Measurements from ENCODE around the gene TTC34.

The TTC34 gene, protein sequence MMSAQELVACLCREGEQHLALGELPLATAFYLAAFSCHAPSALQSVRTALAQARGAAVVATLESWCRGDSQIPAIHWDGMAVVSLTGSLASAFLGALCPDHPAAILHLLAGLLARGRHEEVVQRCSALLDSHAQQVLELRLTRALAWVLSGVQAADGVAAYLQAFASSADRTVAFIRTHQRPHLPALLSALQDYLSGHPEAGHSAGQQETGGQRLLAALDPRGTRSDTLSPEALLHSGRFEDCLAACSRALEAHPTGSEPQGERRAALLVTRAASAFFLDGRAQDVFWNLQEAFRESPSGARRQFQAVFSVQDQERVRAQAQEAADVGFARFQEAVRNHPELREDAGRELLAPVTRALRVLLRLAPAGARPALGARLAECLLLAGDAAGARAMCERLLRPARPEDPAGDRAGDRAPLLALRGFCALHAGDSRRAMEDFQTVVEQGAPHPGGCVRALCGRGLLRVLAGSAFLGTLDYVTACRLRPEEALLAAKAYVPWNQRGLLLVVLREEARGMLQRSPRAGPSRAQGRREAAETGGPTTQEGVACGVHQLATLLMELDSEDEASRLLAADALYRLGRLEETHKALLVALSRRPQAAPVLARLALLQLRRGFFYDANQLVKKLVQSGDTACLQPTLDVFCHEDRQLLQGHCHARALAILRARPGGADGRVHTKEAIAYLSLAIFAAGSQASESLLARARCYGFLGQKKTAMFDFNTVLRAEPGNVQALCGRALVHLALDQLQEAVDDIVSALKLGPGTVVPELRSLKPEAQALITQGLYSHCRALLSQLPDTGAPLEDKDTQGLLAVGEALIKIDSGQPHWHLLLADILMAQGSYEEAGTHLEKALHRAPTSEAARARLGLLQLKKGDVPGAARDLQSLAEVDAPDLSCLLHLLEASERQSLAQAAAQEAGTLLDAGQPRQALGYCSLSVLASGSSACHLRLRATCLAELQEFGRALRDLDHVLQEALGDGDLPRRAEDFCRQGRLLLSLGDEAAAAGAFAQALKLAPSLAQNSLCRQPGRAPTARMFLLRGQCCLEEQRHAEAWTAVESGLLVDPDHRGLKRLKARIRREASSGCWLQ

DNA sequence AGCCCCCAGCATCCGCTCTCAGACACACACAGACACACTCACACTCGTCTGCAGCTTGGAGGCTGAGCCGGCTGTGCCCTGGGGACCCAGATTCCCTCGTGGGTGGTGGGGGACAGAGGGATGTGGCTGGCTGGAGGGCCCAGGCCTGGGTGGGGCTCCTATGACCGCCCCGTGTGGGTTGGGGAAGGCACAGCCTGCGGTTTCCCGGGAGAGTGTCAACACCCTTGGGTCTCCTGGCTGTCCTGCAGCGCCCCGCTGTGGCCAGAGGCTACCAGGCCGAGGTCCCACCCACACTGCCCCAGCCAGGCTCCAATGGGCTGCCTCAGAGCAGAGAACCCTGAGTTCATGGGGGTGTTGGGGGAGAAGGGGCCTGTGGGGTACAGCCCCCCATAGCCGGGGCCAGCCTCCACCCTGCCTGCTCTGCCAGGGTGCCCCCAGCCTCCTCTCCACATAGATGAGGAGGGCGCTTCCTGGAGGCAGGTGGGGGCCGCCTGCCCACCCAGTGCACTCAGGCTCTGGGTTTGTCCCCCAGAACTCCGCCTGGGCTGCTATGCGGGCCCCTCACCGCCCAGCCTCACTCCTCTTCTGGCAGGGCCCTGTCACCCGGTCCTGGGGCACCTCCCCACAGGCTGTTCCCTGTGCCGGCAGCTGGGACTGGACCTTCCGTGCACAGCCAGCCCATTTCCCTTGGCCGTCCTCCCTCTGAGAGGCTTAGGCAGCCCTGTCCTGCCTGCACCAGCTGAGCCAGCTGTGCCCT, at the start of gene TTC34:
Gene TTC34, minus strand, starts transcription at position 159 of the 757 bp plus-strand sequence. CDS start 866 bp downstream, outside the sequence.
- peak; percentile 75 for DNase-seq (ENCODE audit: low spot score)
- TF ChIP-seq, protein P1, sequence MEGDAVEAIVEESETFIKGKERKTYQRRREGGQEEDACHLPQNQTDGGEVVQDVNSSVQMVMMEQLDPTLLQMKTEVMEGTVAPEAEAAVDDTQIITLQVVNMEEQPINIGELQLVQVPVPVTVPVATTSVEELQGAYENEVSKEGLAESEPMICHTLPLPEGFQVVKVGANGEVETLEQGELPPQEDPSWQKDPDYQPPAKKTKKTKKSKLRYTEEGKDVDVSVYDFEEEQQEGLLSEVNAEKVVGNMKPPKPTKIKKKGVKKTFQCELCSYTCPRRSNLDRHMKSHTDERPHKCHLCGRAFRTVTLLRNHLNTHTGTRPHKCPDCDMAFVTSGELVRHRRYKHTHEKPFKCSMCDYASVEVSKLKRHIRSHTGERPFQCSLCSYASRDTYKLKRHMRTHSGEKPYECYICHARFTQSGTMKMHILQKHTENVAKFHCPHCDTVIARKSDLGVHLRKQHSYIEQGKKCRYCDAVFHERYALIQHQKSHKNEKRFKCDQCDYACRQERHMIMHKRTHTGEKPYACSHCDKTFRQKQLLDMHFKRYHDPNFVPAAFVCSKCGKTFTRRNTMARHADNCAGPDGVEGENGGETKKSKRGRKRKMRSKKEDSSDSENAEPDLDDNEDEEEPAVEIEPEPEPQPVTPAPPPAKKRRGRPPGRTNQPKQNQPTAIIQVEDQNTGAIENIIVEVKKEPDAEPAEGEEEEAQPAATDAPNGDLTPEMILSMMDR (IDR thresholded peaks at IDR 0.05; ENCODE audit: extremely low read depth, missing control alignments) = no peak

DNA sequence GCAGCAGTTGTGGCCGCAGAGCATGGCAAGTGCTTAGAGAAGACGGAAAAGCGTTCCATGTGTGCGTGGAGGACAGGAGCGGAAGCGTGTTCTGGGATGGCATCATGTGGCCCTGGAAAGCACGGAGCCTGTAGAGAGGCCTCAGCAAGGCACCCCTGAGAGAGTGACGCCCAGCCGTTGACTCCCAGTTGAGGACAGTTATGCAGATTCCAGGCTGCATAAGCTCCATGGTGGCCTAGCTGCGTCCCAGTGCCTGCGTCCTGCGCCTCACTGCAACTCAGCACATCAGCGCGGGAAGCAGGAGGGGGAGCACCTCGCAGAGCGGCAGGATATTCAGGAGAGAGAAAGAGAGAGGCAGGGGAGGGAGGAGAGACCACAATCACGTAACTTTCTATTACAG, 49.0 kb upstream of the TTC34 start:
- DNase-seq (ENCODE audit: low spot score) = no peak
- TF ChIP-seq, protein P1 (IDR thresholded peaks at IDR 0.05; ENCODE audit: extremely low read depth, missing control alignments) = no peak

DNA sequence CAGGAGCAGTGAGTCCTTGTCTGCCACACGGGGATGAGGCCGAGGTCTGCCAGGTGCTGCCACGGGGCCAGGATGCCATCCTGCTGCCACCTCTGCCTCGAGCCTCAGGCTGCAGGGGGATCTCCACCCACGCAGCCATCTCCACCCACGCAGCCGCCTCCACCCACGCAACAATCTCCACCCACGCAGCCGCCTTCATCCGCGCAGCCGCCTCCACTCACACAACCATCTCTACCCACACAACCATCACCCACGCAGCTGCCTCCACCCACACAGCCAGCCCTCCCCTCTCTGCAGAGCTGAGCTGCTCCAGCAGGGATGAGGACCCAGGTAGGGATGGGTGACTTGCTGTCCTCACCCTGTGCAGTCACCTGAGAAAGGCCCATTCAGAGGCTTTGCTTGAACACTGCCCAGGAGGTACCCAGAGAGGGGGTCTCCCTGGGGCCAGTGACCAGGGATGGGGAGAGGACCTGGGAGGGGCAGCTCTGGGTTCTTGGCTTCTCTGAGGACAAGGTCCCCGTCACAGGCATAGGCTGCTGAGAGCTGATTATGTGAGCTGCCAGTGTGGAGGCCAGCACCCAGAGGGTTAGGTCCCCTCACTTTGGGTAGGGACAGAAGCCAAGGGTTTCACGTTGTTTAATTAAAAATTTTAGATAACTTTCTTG, 46.6 kb upstream of the TTC34 start:
- TF ChIP-seq, protein P1 (IDR thresholded peaks at IDR 0.05; ENCODE audit: extremely low read depth, missing control alignments) = no peak
- no peak for DNase-seq (ENCODE audit: low spot score)

DNA sequence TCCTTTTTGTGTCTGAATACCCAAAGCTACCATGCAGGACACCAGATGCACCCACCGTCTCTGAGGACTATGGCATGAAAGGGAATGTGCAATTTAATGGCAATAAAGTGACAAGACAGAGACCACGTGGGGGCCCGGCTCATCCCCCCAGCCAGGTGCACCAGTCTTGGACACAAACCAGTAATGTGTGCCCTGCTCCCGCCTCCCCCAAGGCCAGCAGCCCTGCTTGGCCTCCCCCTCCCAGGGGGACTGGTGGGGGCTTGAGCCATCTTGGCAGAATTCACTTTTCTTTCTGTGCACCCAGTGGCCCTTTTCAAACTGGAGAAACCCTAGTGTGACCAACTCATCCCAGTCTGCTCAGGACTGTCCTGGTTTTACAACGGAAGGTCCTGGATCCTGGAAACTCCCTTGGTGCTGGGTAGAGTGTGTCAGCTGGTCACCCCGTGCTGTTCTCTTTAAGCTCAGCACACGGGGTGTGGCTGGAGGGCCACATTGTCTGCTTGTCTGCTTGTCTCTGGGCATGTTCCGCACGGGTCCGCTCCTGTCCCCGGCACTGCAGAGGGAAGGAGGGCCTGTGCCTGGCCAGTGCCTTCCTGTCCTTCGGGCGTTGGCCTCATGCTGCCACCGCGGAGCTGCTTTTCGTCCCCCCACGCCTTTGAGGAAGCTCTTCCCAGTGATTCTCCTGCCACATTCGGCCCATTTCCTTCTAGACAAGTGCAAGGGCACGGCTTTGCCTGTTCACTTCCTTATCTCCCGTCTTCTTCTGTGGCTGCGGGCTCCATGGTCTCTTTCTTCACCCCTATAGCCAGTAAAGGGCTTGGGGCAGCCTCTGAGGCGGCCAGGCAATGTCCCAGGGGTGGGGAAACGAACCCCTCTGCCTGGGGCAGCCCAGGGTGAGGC, 45.8 kb upstream of the TTC34 start:
- TF ChIP-seq, protein P1 (IDR thresholded peaks at IDR 0.05; ENCODE audit: extremely low read depth, missing control alignments) = no peak
- no peak for DNase-seq (ENCODE audit: low spot score)

DNA sequence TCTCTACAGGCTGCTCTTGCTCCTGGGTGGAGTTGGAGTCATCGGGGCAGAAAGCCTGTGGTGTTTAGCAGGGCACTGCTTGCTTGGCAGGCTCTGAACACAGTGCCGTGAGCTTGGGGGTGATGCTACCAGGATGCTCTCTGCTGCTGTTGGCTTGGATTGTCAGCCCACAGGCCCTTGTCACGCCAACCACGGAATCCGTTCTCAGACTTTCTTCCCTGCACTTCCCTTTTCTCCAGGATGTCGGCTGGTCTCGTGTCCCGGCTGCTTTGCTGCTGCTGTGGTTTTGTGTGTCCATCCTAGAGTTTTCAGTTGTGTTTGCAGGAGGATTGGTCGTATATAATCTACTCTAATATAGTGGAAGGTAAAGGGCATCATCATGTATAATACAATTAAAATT, 44.4 kb upstream of the TTC34 start:
- no peak for DNase-seq (ENCODE audit: low spot score)
- TF ChIP-seq, protein P1 (IDR thresholded peaks at IDR 0.05; ENCODE audit: extremely low read depth, missing control alignments) = no peak

All from GM20000 (cell line).